ENCODE data around the gene C2CD2L.
A peak's percentile ranks its signal among the peaks of the same experiment; 100 is the strongest.
"Not testable (repeated sequence)": the region's sequence is repeated elsewhere in the genome, so short reads cannot be mapped to it uniquely, and the experiment has no call there.

The C2CD2L gene

GRCh38 chr11:119158467-119158866 is 51.3 kb downstream of the C2CD2L start:
- Histone ChIP-seq H3K9me3 (ENCODE audit: control insufficient read depth in 5 of 5, low read length in 5 of 5) (no peaks in the 10 kb centered on the region), H3K4me3 (ENCODE audit: low read depth in 1 of 5, low read length in 5 of 5) (no peak overlapping the region)

GRCh38 chr11:119160151-119160550 is 53.0 kb downstream of the C2CD2L start:
- H3K36me3 ChIP-seq (ENCODE audit: control insufficient read depth in 5 of 5, insufficient read depth in 5 of 5, low read length in 5 of 5), result no peaks in the 10 kb centered on the region
- H3K4me3 ChIP-seq (ENCODE audit: low read depth in 1 of 5, low read length in 5 of 5), result no peak overlapping the region
- H3K9ac ChIP-seq (ENCODE audit: low read length in 5 of 5), result no peak overlapping the region
- no peaks in the 10 kb centered on the region for H3K9me3 ChIP-seq (ENCODE audit: control insufficient read depth in 5 of 5, low read length in 5 of 5)
- no peaks in the 10 kb centered on the region for H3K27me3 ChIP-seq (ENCODE audit: control insufficient read depth in 5 of 5, insufficient read depth in 4 of 5, low read length in 5 of 5)
- no peaks in the 10 kb centered on the region for H3K4me1 ChIP-seq (ENCODE audit: control insufficient read depth in 5 of 5, insufficient read depth in 5 of 5, low read length in 5 of 5)
- H3K27ac ChIP-seq (ENCODE audit: low read depth, low read length), result no peak overlapping the region

More at GRCh38 chr11:119158467-119158866, 51.3 kb downstream of the C2CD2L start:
- H3K9ac ChIP-seq (ENCODE audit: low read length in 5 of 5), result no peak overlapping the region
- H3K4me1 ChIP-seq (ENCODE audit: control insufficient read depth in 5 of 5, insufficient read depth in 5 of 5, low read length in 5 of 5), result no peaks in the 10 kb centered on the region
- no peaks in the 10 kb centered on the region for H3K36me3 ChIP-seq (ENCODE audit: control insufficient read depth in 5 of 5, insufficient read depth in 5 of 5, low read length in 5 of 5)
- H3K27ac ChIP-seq (ENCODE audit: low read depth, low read length), result no peak overlapping the region
- H3K27me3 ChIP-seq (ENCODE audit: control insufficient read depth in 5 of 5, insufficient read depth in 4 of 5, low read length in 5 of 5), result peaks cover 0 to 13% (median 1%) of the 10 kb centered on the region in 5 donors

DNA sequence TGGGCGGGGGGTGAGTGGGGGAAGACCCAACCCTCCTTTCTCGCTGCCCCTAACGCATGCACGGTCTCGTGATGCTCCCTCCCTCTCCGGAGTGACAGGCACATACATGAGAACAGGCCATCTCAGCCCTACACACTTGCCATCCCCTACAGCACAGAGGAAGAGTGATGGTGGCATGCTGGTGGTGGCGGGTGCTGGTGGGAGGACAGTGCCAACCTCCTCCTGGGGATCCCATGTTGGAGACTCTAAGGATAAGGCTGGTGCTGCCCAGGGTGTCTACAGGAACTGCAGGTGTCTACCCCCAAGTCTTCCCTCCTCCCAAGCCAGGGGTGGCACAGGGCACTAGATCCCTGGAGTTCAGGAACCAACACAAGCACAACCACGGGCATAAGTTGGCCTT is 54.7 kb downstream of the C2CD2L start:
- no peak overlapping the region for H3K9ac ChIP-seq (ENCODE audit: low read length in 5 of 5)
- no peak overlapping the region for H3K27ac ChIP-seq (ENCODE audit: low read depth, low read length)
- no peaks in the 10 kb centered on the region for H3K4me1 ChIP-seq (ENCODE audit: control insufficient read depth in 5 of 5, insufficient read depth in 5 of 5, low read length in 5 of 5)
- H3K4me3 ChIP-seq (ENCODE audit: low read depth in 1 of 5, low read length in 5 of 5), result no peak overlapping the region
- H3K36me3 ChIP-seq (ENCODE audit: control insufficient read depth in 5 of 5, insufficient read depth in 5 of 5, low read length in 5 of 5), result no peaks in the 10 kb centered on the region
- H3K9me3 ChIP-seq (ENCODE audit: control insufficient read depth in 5 of 5, low read length in 5 of 5), result no peaks in the 10 kb centered on the region
- H3K27me3 ChIP-seq (ENCODE audit: control insufficient read depth in 5 of 5, insufficient read depth in 4 of 5, low read length in 5 of 5), result no peaks in the 10 kb centered on the region

GRCh38 chr11:119166368-119167076 is 59.4 kb downstream of the C2CD2L start:
- Histone ChIP-seq H3K9ac (ENCODE audit: low read length in 5 of 5) (no peak overlapping the region), H3K27ac (ENCODE audit: low read depth, low read length) (no peak overlapping the region), H3K27me3 (ENCODE audit: control insufficient read depth in 5 of 5, insufficient read depth in 4 of 5, low read length in 5 of 5) (no peaks in the 10 kb centered on the region), H3K4me1 (ENCODE audit: control insufficient read depth in 5 of 5, insufficient read depth in 5 of 5, low read length in 5 of 5) (peaks cover 0 to 16% (median 10%) of the 10 kb centered on the region in 5 donors), H3K36me3 (ENCODE audit: control insufficient read depth in 5 of 5, insufficient read depth in 5 of 5, low read length in 5 of 5) (peaks cover 0 to 3% (median 0%) of the 10 kb centered on the region in 5 donors), H3K9me3 (ENCODE audit: control insufficient read depth in 5 of 5, low read length in 5 of 5) (no peaks in the 10 kb centered on the region), H3K4me3 (ENCODE audit: low read depth in 1 of 5, low read length in 5 of 5) (no peak overlapping the region)

GRCh38 chr11:119167077-119167458 is 59.9 kb downstream of the C2CD2L start:
- not testable (repeated sequence) for H3K27me3 ChIP-seq (ENCODE audit: control insufficient read depth in 5 of 5, insufficient read depth in 4 of 5, low read length in 5 of 5); H3K36me3 ChIP-seq (ENCODE audit: control insufficient read depth in 5 of 5, insufficient read depth in 5 of 5, low read length in 5 of 5); H3K9me3 ChIP-seq (ENCODE audit: control insufficient read depth in 5 of 5, low read length in 5 of 5); H3K27ac ChIP-seq (ENCODE audit: low read depth, low read length); H3K4me3 ChIP-seq (ENCODE audit: low read depth in 1 of 5, low read length in 5 of 5); H3K9ac ChIP-seq (ENCODE audit: low read length in 5 of 5)
- H3K4me1 ChIP-seq (ENCODE audit: control insufficient read depth in 5 of 5, insufficient read depth in 5 of 5, low read length in 5 of 5), result peaks cover 0 to 16% (median 10%) of the 10 kb centered on the region in 5 donors

DNA sequence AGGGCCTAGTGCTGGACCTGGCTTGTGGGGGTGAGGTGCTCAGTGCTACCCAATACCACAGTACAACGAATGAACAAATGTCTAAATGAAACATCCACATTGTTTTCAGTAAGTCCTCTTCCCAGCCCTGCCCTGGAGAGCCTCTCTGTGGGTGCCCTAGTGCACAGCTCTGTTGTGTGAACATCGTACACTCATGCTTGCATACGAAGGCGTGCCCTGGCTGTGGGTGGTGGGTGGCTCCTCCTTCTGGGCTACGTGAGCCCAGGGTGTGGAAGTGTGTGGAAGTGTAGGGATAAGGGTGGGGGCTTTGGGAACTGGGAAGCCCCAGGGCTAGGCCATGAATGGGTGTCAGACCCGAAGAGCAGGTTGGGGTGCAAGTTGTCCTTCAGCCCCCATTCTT is 60.8 kb downstream of the C2CD2L start:
- Histone ChIP-seq H3K4me3 (ENCODE audit: low read depth in 1 of 5, low read length in 5 of 5) (peak overlapping the region in 1 of 5 donors; percentile 87), H3K4me1 (ENCODE audit: control insufficient read depth in 5 of 5, insufficient read depth in 5 of 5, low read length in 5 of 5) (peaks cover 0 to 16% (median 10%) of the 10 kb centered on the region in 5 donors), H3K27me3 (ENCODE audit: control insufficient read depth in 5 of 5, insufficient read depth in 4 of 5, low read length in 5 of 5) (no peaks in the 10 kb centered on the region), H3K9ac (ENCODE audit: low read length in 5 of 5) (no peak overlapping the region), H3K9me3 (ENCODE audit: control insufficient read depth in 5 of 5, low read length in 5 of 5) (no peaks in the 10 kb centered on the region), H3K36me3 (ENCODE audit: control insufficient read depth in 5 of 5, insufficient read depth in 5 of 5, low read length in 5 of 5) (peaks cover 0 to 6% (median 3%) of the 10 kb centered on the region in 5 donors), H3K27ac (ENCODE audit: low read depth, low read length) (no peak overlapping the region)
